ENCODE measurements around the gene CHERP.

The CHERP gene

GRCh38 chr19:16542045-16542909, at the start of gene CHERP:
Gene CHERP (minus strand): TSS chr19:16542437. CDS start chr19:16542378, 59 bp downstream.
- DNase-seq, result peak; percentile 94

DNA sequence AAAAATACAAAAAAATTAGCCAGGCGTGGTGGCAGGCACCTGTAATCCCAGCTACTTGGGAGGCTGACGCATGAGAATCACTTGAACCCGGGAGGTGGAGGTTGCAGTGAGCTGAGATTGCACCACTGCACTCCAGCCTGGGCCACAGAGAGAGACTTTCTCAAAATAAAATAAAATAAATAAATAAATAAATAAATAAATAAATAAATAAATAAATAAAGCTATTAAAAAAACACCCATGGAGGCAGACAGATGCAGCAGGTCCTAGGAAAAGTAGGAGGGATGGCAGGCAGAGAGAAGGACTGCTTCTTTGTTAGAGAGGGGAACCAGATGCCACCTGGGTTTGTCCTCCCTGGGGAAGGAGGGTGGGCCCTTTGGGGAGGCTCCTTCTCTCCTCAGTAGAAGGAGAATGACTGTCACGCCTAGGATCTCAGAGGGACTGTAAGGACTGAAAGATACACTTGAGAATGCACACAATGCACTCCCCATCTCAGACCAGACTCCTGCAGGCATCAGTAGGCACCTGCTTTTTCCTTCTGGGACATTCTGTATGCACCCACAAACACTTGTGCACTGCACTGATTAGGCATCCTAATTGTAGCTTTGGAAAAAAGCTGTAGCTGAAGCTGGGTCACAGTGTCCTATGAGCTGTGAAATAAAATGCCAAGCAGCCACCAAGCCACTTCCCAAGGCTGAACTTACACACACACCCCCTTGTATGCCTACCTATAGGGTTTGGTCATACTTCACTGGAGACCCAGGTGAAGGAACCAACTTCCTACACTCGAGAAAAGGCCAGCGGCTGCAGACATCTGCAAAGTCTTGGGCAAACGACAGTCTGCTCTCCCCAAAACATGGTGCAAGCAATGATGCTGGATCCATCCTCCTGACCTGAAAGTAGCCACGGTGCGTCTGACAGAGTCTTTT, 48.9 kb upstream of the CHERP start:
- DNase-seq, result no peak

DNA sequence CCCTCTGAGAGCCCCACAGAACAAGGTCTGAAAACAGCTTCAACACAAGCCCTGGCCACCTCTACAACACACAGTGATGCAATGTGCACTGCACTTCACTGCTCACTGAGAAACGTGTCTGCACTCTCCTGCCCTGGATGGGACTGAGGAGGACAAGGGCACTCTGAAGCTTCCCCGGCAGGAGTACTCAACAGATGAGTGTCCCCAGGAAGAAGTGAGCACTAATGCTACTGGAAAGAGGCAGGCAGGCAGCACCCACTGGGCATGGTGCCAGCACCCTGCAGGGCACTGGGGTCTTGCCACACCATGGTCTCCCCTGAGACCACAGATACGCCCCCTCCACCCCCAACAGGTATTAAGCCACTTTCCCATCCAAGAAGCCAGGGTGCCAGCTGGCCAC, 47.7 kb upstream of the CHERP start:
- DNase-seq, result no peak

DNA sequence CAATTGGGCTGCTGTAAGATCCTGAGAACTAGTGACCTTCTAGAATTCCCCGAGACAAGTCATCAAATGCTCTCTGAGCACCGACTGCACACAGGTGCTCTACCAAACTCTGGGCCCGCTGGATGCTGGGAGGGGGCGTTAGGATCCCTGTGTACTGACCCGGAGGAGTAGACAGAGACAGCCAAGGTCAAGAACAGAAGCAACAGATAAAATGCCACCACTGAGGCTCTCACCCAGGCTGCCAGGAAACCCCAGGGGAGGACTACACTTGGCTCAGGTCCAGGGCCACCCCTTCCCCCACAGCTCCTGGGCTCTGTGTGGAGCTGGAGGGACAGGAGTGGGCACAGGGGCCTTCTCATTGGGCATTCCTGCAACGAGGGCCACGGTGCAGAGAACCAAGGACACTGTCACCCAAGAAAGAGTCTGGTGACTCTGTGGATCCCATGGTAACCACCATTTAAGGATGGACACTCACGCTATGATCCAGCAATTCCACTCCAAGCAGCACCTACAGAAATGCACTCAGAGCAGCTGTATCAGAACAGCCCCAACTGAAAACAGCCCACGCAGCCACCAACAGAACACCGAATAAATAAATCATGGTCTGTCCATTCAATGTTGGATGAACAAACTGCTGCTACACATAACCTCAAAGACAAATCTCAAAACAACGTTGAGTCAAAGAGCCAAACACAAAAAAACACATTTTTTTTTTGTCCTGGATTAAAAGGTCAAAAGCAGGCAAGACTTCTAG, 46.8 kb upstream of the CHERP start:
- DNase-seq, result no peak

DNA sequence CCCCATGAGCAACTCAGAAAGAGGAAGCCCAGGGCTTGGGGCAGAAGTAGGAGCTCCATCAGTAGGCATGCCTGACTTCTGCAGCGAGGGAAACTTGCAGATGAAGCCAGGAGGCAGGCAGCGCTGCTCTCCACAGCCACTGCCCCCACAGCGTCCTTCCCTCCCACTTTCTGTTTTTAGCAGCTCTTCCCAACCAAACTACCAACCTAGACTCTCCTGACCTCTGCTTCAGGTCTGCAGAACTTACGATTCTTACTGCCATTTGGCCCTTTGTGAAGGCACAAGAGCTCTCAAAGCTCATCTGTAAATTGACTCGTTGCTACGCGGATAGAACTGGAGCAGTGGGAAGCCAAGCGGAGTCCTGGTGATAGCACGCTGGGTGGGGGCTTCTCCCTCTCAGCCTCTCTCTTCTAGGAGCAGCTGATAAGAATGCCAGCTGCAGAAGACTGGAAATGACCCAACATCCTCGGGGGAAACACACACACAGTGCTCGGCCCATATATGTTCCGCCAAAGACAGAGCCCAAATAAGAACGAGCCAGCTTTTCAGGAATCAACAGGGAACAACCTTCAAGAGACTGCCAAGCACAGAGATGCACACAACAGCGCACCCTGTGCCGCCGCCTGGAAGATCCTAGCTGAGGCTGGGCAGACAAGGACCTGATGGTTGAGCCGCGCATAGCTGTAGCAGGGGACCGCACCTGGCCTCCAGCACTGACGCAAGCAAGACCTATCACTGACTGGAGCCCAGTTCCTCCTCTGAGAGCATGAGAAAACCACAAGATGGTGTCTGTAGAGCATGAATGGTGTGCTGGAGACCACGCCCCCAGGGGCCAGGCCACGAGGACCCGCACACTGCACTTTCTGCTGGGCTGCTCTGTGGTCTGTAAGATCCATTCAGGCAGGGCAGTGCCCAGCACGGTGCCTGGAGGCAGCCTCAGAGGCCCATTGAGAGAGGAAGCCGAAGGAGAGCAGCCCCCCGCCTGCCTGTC, 45.9 kb upstream of the CHERP start:
- peak; percentile 61 for DNase-seq

DNA sequence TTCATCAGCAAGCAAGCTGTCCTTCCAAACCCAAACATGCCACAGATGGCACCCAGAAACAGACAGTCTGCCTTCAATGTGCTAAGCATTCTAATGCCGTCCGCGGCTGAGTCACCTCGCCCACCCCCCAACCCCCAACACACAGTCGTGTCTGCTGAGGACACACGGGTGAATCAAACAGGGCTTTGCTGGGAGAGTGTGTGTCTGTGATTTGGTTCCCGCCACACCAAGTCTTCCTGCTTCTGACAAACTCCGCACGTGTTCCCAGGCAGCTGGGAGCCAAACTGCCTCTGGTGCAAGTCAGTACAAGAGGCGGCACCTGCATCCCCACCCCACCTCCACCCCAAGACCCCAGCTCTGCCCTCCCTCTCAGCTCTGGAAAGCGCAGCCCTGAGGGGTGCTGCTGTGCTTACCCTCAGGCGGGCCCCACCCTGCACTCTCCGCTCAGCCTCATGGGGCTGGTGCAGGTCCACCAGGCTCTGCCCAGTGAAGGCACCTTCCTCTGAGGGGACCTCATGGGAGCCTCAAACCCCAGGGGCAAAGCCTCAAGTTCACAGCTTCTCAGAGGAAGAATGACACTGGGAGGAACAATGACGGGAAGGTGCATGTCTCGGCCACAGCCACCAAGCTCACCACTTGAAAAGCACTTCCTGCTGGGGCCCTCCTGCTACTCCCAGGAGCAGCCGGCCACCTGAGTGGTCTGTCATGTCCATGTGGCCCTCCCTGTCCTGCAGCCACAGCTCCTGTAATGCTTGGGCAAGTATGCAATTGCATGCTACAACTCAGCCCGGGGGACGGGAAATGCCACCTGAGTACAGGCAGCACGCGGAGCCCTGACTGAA, 45.0 kb upstream of the CHERP start:
- DNase-seq, result peak; percentile 69

DNA sequence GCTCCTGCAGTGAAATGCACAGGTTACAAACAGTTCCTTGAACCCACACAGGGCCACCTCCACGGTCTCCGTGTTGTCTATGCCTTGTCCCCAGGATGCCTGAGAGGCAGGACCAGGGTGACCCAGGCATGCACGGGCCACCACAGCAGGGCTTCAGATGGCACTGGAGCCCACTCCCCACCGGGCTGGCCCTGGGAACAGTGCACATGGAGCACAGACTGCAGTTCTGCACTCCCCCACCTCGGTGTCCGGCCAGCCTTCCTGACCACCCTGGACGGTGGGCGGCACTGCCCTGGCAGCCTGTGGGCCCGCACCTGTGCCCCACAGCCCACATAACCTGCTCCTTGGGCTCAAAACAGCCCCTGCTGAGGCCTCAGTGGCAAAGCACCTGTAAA, 44.2 kb upstream of the CHERP start:
- DNase-seq, result no peak

- no peak for DNase-seq
Measured at GRCh38 chr19:16585808-16586476, 43.7 kb upstream of the CHERP start.

DNA sequence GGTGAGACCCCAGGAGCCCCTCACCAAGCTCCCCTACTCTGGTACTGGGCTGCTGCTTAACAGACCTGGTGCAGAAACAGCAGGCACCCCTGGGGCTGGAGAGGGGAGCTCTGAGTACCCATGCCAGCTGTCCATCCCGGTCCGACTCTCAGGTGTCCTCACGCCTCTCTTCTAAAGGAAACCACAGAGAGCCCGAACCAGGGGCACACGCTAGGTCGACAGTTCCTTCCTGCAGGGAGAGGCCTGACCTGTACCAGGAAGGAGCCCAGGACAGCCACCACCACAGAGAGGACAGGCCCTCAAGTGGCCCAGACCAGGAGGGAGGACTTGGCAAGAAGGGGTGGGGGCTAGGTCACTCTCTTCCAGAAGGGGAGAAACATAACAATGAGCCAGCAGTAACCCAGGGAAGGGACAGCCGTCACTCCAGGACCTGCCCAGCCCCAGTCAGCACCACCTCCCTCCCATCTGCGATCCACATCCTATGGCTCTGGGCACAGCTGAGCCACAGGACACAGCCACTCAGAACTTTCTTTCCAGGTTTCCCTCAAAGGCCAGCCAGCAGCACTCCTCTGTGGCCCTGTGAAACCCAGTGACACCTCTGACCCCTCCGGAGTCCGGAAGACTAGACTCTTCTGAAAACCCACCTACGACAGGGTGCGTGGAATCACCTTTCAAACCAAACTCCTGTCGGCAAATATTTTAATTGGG, 43.0 kb upstream of the CHERP start:
- DNase-seq, result no peak

GRCh38 chr19:16584248-16585093, 42.2 kb upstream of the CHERP start:
- DNase-seq, result peak; percentile 88

GRCh38 chr19:16582486-16583261, 40.4 kb upstream of the CHERP start:
- DNase-seq, result no peak

GRCh38 chr19:16581971-16582343, 39.7 kb upstream of the CHERP start:
- no peak for DNase-seq

DNA sequence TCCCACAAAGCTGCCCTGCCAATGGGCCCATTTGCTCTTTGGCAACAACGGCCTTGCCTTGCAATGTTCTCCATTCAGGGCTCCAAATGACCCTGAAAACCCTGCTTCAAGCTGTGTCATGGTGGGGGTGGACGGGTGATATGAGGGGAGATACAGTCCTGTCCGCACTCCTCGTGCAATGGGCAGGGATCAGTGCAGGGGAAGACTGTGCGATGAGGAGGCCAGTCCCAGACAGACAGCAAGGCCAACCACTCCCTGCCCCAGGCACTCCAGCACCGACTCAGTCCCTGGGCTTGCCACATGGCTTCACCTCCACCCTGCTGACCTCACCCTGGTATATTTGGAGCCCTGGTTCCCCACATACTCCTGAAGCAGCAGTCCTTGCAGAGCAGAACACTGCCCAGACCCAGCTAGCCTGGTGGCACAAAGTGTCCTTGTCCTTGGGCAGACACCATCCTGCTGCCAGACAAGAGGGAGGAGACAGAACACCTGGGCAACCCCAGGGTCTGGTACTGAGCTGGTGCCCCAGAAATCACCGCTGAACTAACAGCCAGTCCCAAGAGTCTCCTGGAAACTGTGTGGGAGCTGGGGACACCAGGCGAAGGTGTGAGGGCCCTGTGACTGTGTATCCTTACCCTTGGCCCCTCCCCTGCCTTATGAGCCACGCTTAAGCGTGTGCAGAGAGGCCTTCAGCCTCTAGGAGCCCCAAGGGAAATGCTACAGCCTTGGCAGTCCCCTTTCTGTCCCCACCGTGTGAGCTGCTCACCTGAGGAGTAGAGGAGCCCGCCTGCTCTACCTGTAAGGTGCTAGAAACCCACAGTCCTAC, 39.1 kb upstream of the CHERP start:
- DNase-seq, result no peak

DNA sequence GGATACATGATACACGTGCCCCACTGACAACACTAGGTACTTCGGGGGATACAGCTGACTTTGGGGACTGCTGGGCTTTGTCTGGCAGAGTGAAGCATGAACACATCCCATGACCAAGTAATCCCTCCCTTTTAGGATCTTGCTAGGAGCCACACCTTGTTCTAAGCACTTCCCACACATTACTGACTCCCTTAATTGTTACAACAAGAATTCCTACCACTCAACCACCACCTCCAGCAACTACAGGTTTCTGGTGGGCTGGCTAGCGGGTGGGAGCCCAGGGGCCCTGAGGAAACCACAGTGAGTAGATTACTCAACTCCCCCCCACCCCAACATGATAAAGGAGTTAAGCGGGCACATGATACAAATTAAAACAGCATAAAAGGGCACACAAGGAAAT, 37.1 kb upstream of the CHERP start:
- no peak for DNase-seq

GRCh38 chr19:16577531-16577985, 35.3 kb upstream of the CHERP start:
- no peak for DNase-seq

- no peak for DNase-seq
Measured at GRCh38 chr19:16576690-16577530, 34.7 kb upstream of the CHERP start.

Measured in activated CD4-positive, alpha-beta T cell treated with anti-CD3 and anti-CD28 coated beads, Interleukin-2, amount 50 U/mL, for 1 hour (primary cell).